Kidney epithelial cell (primary cell): ENCODE results near the gene CRACR2B. TPM values are rescaled to one million over a fixed set of nuclear protein-coding genes. Genes with fewer than 3 reads are reported as not detected.

Experiments used
- DNase-seq: peaks from one replicate; pipeline ENCODE4 v3.0.0-alpha.2; 2010; ENCODE audit warnings: low read depth
- H3K27me3 ChIP-seq: 2 replicates; pipeline ENCODE4 v1.6.0; 2011; ENCODE audit warnings: low read length; ENCODE audit not compliant: control insufficient read depth, insufficient read depth
- H3K36me3 ChIP-seq: 2 replicates; pipeline ENCODE4 v1.5.1; 2011; ENCODE audit warnings: low read length; ENCODE audit not compliant: control insufficient read depth, insufficient read depth
- H3K4me3 ChIP-seq: 2 replicates; pipeline ENCODE4 v1.5.1; 2011; ENCODE audit warnings: low read depth, mild to moderate bottlenecking, control low read depth, low read length
- CTCF ChIP-seq: IDR thresholded peaks from 2 replicates; pipeline ENCODE4 v1.5.1; 2011; ENCODE audit warnings: mild to moderate bottlenecking, moderate library complexity, low read length, control low read depth, inconsistent platforms; ENCODE audit not compliant: insufficient read depth, poor library complexity, severe bottlenecking
- total RNA-seq: library from RNA; depleted of rRNA; stranded (reverse); fragments of >200 nt; gene quantifications from 2 replicates; pipeline ENCODE4 v1.2.3, GENCODE V29; 2015

The CRACR2B gene
- total RNA-seq, 1 donor from 2014 or later: 19.7 TPM

GRCh38 chr11:880447-880846, 52.7 kb downstream of the CRACR2B start:
- H3K4me3 ChIP-seq: no peak overlapping the region
- no peaks in the 10 kb centered on the region for H3K27me3 ChIP-seq
- TF ChIP-seq CTCF: no peak
- H3K36me3 ChIP-seq: peaks cover 3% of the 10 kb centered on the region
- no peak for DNase-seq

Other genes starting within 250 kb of the CRACR2B start
- gene IRF7, start 212.0 kb upstream of the CRACR2B start, total RNA-seq: 60.2 and 78.7 TPM in 2 replicates
- gene CDHR5, start 203.0 kb upstream of the CRACR2B start, total RNA-seq: 0.92 TPM in 1 of 2 replicates, not detected in the other
- gene SCT, start 200.7 kb upstream of the CRACR2B start, total RNA-seq: 2.1 TPM in 1 of 2 replicates, not detected in the other
- gene DRD4, start 190.7 kb upstream of the CRACR2B start, total RNA-seq: 0.08 TPM in 1 of 2 replicates, not detected in the other
- 56.5 and 63.0 TPM in 2 replicates for gene DEAF1, start 132.7 kb upstream of the CRACR2B start, total RNA-seq
- gene TMEM80, start 132.1 kb upstream of the CRACR2B start, total RNA-seq: 22.7 and 28.5 TPM in 2 replicates
- gene EPS8L2, start 121.7 kb upstream of the CRACR2B start, total RNA-seq: 119 and 143 TPM in 2 replicates
- gene TALDO1, start 80.5 kb upstream of the CRACR2B start, total RNA-seq: 201 and 207 TPM in 2 replicates
- 27.6 and 54.9 TPM in 2 replicates for gene GATD1, start 50.4 kb upstream of the CRACR2B start, total RNA-seq
- gene CEND1, start 37.8 kb upstream of the CRACR2B start, total RNA-seq: 0.25 TPM in 1 of 2 replicates, not detected in the other
- gene SLC25A22, start 29.6 kb upstream of the CRACR2B start, total RNA-seq: 17.1 and 19.8 TPM in 2 replicates
- gene PIDD1, start 22.7 kb upstream of the CRACR2B start, total RNA-seq: 31.1 and 36.2 TPM in 2 replicates
- gene RPLP2, start 18.0 kb upstream of the CRACR2B start, total RNA-seq: 708 and 1,183 TPM in 2 replicates
- gene PNPLA2, start 9.0 kb upstream of the CRACR2B start, total RNA-seq: 27.5 and 46.0 TPM in 2 replicates
- gene CD151, start 5.0 kb downstream of the CRACR2B start, total RNA-seq: 644 and 669 TPM in 2 replicates
- 42.0 and 45.1 TPM in 2 replicates for gene POLR2L, start 14.6 kb downstream of the CRACR2B start, total RNA-seq
- 77.5 and 77.9 TPM in 2 replicates for gene TSPAN4, start 14.9 kb downstream of the CRACR2B start, total RNA-seq
- gene CHID1, start 82.9 kb downstream of the CRACR2B start, total RNA-seq: 90.0 and 121 TPM in 2 replicates
- gene AP2A2, start 98.0 kb downstream of the CRACR2B start, total RNA-seq: 88.0 and 91.4 TPM in 2 replicates
- under 0.01 TPM in 1 of 2 replicates, not detected in the other for gene MUC6, start 208.8 kb downstream of the CRACR2B start, total RNA-seq
- gene MUC2, start 247.0 kb downstream of the CRACR2B start, total RNA-seq: not detected in 2 replicates